ENCODE results near the gene ZG16B.

ZG16B gene

GRCh38 chr16:2817340-2818271 lies 12.5 kb upstream of the ZG16B start:
- Histone ChIP-seq H3K9me3 (ENCODE audit: control insufficient read depth in 5 of 5, low read length in 5 of 5) (no peaks in the 10 kb centered on the region), H3K4me1 (ENCODE audit: control insufficient read depth in 5 of 5, insufficient read depth in 5 of 5, low read length in 5 of 5) (no peaks in the 10 kb centered on the region), H3K9ac (ENCODE audit: low read length in 5 of 5) (no peak overlapping the region), H3K27me3 (ENCODE audit: control insufficient read depth in 5 of 5, insufficient read depth in 4 of 5, low read length in 5 of 5) (peaks cover 9 to 47% (median 36%) of the 10 kb centered on the region in 5 donors), H3K36me3 (ENCODE audit: control insufficient read depth in 5 of 5, insufficient read depth in 5 of 5, low read length in 5 of 5) (no peaks in the 10 kb centered on the region), H3K4me3 (ENCODE audit: low read depth in 1 of 5, low read length in 5 of 5) (no peak overlapping the region), H3K27ac (ENCODE audit: low read depth, low read length) (no peak overlapping the region)

GRCh38 chr16:2818272-2818876 lies 11.7 kb upstream of the ZG16B start:
- no peaks in the 10 kb centered on the region for H3K36me3 ChIP-seq (ENCODE audit: control insufficient read depth in 5 of 5, insufficient read depth in 5 of 5, low read length in 5 of 5)
- no peak overlapping the region for H3K4me3 ChIP-seq (ENCODE audit: low read depth in 1 of 5, low read length in 5 of 5)
- H3K27ac ChIP-seq (ENCODE audit: low read depth, low read length), result no peak overlapping the region
- H3K9ac ChIP-seq (ENCODE audit: low read length in 5 of 5), result no peak overlapping the region
- no peaks in the 10 kb centered on the region for H3K4me1 ChIP-seq (ENCODE audit: control insufficient read depth in 5 of 5, insufficient read depth in 5 of 5, low read length in 5 of 5)
- H3K27me3 ChIP-seq (ENCODE audit: control insufficient read depth in 5 of 5, insufficient read depth in 4 of 5, low read length in 5 of 5), result peaks cover 9 to 47% (median 36%) of the 10 kb centered on the region in 5 donors
- H3K9me3 ChIP-seq (ENCODE audit: control insufficient read depth in 5 of 5, low read length in 5 of 5), result no peaks in the 10 kb centered on the region

- H3K27me3 ChIP-seq (ENCODE audit: control insufficient read depth in 5 of 5, insufficient read depth in 4 of 5, low read length in 5 of 5), result peaks cover 6 to 45% (median 33%) of the 10 kb centered on the region in 5 donors
Measured at GRCh38 chr16:2819179-2819938, 10.7 kb upstream of the ZG16B start.

GRCh38 chr16:2819939-2820835 lies 9.9 kb upstream of the ZG16B start:
- Histone ChIP-seq H3K27me3 (ENCODE audit: control insufficient read depth in 5 of 5, insufficient read depth in 4 of 5, low read length in 5 of 5) (peaks cover 6 to 39% (median 29%) of the 10 kb centered on the region in 5 donors), H3K9me3 (ENCODE audit: control insufficient read depth in 5 of 5, low read length in 5 of 5) (no peaks in the 10 kb centered on the region), H3K9ac (ENCODE audit: low read length in 5 of 5) (no peak overlapping the region), H3K27ac (ENCODE audit: low read depth, low read length) (no peak overlapping the region), H3K36me3 (ENCODE audit: control insufficient read depth in 5 of 5, insufficient read depth in 5 of 5, low read length in 5 of 5) (no peaks in the 10 kb centered on the region), H3K4me1 (ENCODE audit: control insufficient read depth in 5 of 5, insufficient read depth in 5 of 5, low read length in 5 of 5) (no peaks in the 10 kb centered on the region), H3K4me3 (ENCODE audit: low read depth in 1 of 5, low read length in 5 of 5) (no peak overlapping the region)

More at GRCh38 chr16:2819179-2819938, 10.7 kb upstream of the ZG16B start:
- H3K4me3 ChIP-seq (ENCODE audit: low read depth in 1 of 5, low read length in 5 of 5), result no peak overlapping the region
- H3K9me3 ChIP-seq (ENCODE audit: control insufficient read depth in 5 of 5, low read length in 5 of 5), result no peaks in the 10 kb centered on the region
- no peak overlapping the region for H3K27ac ChIP-seq (ENCODE audit: low read depth, low read length)
- no peak overlapping the region for H3K9ac ChIP-seq (ENCODE audit: low read length in 5 of 5)
- H3K4me1 ChIP-seq (ENCODE audit: control insufficient read depth in 5 of 5, insufficient read depth in 5 of 5, low read length in 5 of 5), result no peaks in the 10 kb centered on the region
- H3K36me3 ChIP-seq (ENCODE audit: control insufficient read depth in 5 of 5, insufficient read depth in 5 of 5, low read length in 5 of 5), result no peaks in the 10 kb centered on the region

GRCh38 chr16:2820836-2821486 lies 9.1 kb upstream of the ZG16B start:
- H3K4me3 ChIP-seq (ENCODE audit: low read depth in 1 of 5, low read length in 5 of 5), result no peak overlapping the region
- no peak overlapping the region for H3K27ac ChIP-seq (ENCODE audit: low read depth, low read length)
- H3K4me1 ChIP-seq (ENCODE audit: control insufficient read depth in 5 of 5, insufficient read depth in 5 of 5, low read length in 5 of 5), result no peaks in the 10 kb centered on the region
- H3K9ac ChIP-seq (ENCODE audit: low read length in 5 of 5), result no peak overlapping the region
- H3K9me3 ChIP-seq (ENCODE audit: control insufficient read depth in 5 of 5, low read length in 5 of 5), result no peaks in the 10 kb centered on the region
- peaks cover 6 to 34% (median 29%) of the 10 kb centered on the region in 5 donors for H3K27me3 ChIP-seq (ENCODE audit: control insufficient read depth in 5 of 5, insufficient read depth in 4 of 5, low read length in 5 of 5)
- H3K36me3 ChIP-seq (ENCODE audit: control insufficient read depth in 5 of 5, insufficient read depth in 5 of 5, low read length in 5 of 5), result no peaks in the 10 kb centered on the region

GRCh38 chr16:2821487-2822157 lies 8.5 kb upstream of the ZG16B start:
- no peak overlapping the region for H3K4me3 ChIP-seq (ENCODE audit: low read depth in 1 of 5, low read length in 5 of 5)
- no peaks in the 10 kb centered on the region for H3K36me3 ChIP-seq (ENCODE audit: control insufficient read depth in 5 of 5, insufficient read depth in 5 of 5, low read length in 5 of 5)
- H3K27me3 ChIP-seq (ENCODE audit: control insufficient read depth in 5 of 5, insufficient read depth in 4 of 5, low read length in 5 of 5), result peaks cover 8 to 34% (median 30%) of the 10 kb centered on the region in 5 donors
- no peak overlapping the region for H3K27ac ChIP-seq (ENCODE audit: low read depth, low read length)
- H3K9ac ChIP-seq (ENCODE audit: low read length in 5 of 5), result no peak overlapping the region
- no peaks in the 10 kb centered on the region for H3K9me3 ChIP-seq (ENCODE audit: control insufficient read depth in 5 of 5, low read length in 5 of 5)
- no peaks in the 10 kb centered on the region for H3K4me1 ChIP-seq (ENCODE audit: control insufficient read depth in 5 of 5, insufficient read depth in 5 of 5, low read length in 5 of 5)

GRCh38 chr16:2822158-2822495 lies 8.0 kb upstream of the ZG16B start:
- no peak overlapping the region for H3K27ac ChIP-seq (ENCODE audit: low read depth, low read length)
- H3K4me3 ChIP-seq (ENCODE audit: low read depth in 1 of 5, low read length in 5 of 5), result no peak overlapping the region
- H3K9ac ChIP-seq (ENCODE audit: low read length in 5 of 5), result no peak overlapping the region
- H3K27me3 ChIP-seq (ENCODE audit: control insufficient read depth in 5 of 5, insufficient read depth in 4 of 5, low read length in 5 of 5), result peaks cover 11 to 39% (median 30%) of the 10 kb centered on the region in 5 donors
- H3K9me3 ChIP-seq (ENCODE audit: control insufficient read depth in 5 of 5, low read length in 5 of 5), result no peaks in the 10 kb centered on the region
- no peaks in the 10 kb centered on the region for H3K4me1 ChIP-seq (ENCODE audit: control insufficient read depth in 5 of 5, insufficient read depth in 5 of 5, low read length in 5 of 5)
- no peaks in the 10 kb centered on the region for H3K36me3 ChIP-seq (ENCODE audit: control insufficient read depth in 5 of 5, insufficient read depth in 5 of 5, low read length in 5 of 5)

- Histone ChIP-seq H3K27me3 (ENCODE audit: control insufficient read depth in 5 of 5, insufficient read depth in 4 of 5, low read length in 5 of 5) (peaks cover 11 to 40% (median 30%) of the 10 kb centered on the region in 5 donors), H3K9me3 (ENCODE audit: control insufficient read depth in 5 of 5, low read length in 5 of 5) (no peaks in the 10 kb centered on the region), H3K27ac (ENCODE audit: low read depth, low read length) (no peak overlapping the region)
Measured at GRCh38 chr16:2822496-2822895, 7.6 kb upstream of the ZG16B start.

More at GRCh38 chr16:2822496-2822895, 7.6 kb upstream of the ZG16B start:
- H3K4me1 ChIP-seq (ENCODE audit: control insufficient read depth in 5 of 5, insufficient read depth in 5 of 5, low read length in 5 of 5), result no peaks in the 10 kb centered on the region
- H3K36me3 ChIP-seq (ENCODE audit: control insufficient read depth in 5 of 5, insufficient read depth in 5 of 5, low read length in 5 of 5), result no peaks in the 10 kb centered on the region
- H3K4me3 ChIP-seq (ENCODE audit: low read depth in 1 of 5, low read length in 5 of 5), result no peak overlapping the region
- no peak overlapping the region for H3K9ac ChIP-seq (ENCODE audit: low read length in 5 of 5)
